DND-41 (cell line): ENCODE data around the gene SPATA6.

ENCODE experiments used
- CTCF ChIP-seq: IDR thresholded peaks from 2 replicates; pipeline ENCODE4 v1.5.1; 2012; ENCODE audit warnings: borderline replicate concordance, low read length, moderate library complexity, mild to moderate bottlenecking; ENCODE audit not compliant: poor library complexity, severe bottlenecking; ENCODE audit errors: extremely low read depth
- EZH2 ChIP-seq: IDR thresholded peaks from 3 replicates; pipeline ENCODE4 v1.6.1; 2012; ENCODE audit warnings: borderline replicate concordance, low read depth, mild to moderate bottlenecking, moderate library complexity, low read length, inconsistent platforms; ENCODE audit not compliant: severe bottlenecking

GRCh38 chr1:48362901-48363300 lies 109.1 kb downstream of the SPATA6 start:
- TF ChIP-seq CTCF (no peak), EZH2 (no peak)
